ENCODE results near the gene PMPCA. TPM values are rescaled to one million over a fixed set of nuclear protein-coding genes. Genes with fewer than 3 reads are reported as not detected.

PMPCA gene
- total and polyA plus RNA-seq, 2 of the 13 experiments (the other 11 are each of a cell fraction or from before 2014, with no cell fraction given) = 70.2 to 88.4 TPM

- TF ChIP-seq ZNF770 (CRISPR knock-in tag; IDR thresholded peaks at IDR 0.05) = no peak
- TF ChIP-seq ZSCAN12 (CRISPR knock-in tag; IDR thresholded peaks at IDR 0.05) = no peak
- no peak for TF ChIP-seq NFIC (IDR thresholded peaks at IDR 0.05; ENCODE audit: low read length)
- TF ChIP-seq, protein P1, sequence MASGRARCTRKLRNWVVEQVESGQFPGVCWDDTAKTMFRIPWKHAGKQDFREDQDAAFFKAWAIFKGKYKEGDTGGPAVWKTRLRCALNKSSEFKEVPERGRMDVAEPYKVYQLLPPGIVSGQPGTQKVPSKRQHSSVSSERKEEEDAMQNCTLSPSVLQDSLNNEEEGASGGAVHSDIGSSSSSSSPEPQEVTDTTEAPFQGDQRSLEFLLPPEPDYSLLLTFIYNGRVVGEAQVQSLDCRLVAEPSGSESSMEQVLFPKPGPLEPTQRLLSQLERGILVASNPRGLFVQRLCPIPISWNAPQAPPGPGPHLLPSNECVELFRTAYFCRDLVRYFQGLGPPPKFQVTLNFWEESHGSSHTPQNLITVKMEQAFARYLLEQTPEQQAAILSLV (CRISPR knock-in tag; IDR thresholded peaks at IDR 0.05; ENCODE audit: borderline replicate concordance) = no peak
- TF ChIP-seq TCF7 (IDR thresholded peaks at IDR 0.05; ENCODE audit: low read depth) = no peak
- no peak for TF ChIP-seq RARA (CRISPR knock-in tag; IDR thresholded peaks at IDR 0.05)
- TF ChIP-seq, protein P2, sequence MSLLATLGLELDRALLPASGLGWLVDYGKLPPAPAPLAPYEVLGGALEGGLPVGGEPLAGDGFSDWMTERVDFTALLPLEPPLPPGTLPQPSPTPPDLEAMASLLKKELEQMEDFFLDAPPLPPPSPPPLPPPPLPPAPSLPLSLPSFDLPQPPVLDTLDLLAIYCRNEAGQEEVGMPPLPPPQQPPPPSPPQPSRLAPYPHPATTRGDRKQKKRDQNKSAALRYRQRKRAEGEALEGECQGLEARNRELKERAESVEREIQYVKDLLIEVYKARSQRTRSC (CRISPR knock-in tag; IDR thresholded peaks at IDR 0.05; ENCODE audit: low read depth) = no peak
- TF ChIP-seq ZNF639 (CRISPR knock-in tag; conservative IDR thresholded peaks at IDR 0.05) = no peak
- peak; percentile 5; the same call in 1 of the 2 replicates for TF ChIP-seq NRL (CRISPR knock-in tag; IDR thresholded peaks at IDR 0.05; ENCODE audit: borderline replicate concordance)
- no peak for TF ChIP-seq ZNF256 (CRISPR knock-in tag; conservative IDR thresholded peaks at IDR 0.05)
- 0 out of 2 replicates have a peak, but pooled peaks have one; percentile 30 for TF ChIP-seq KDM5B (CRISPR knock-in tag; IDR thresholded peaks at IDR 0.05; ENCODE audit: borderline replicate concordance)
- TF ChIP-seq U2AF2 (IDR thresholded peaks at IDR 0.05; ENCODE audit: low read depth, low read length) = no peak
- no peak for TF ChIP-seq KLF6 (CRISPR knock-in tag; IDR thresholded peaks at IDR 0.05)
- TF ChIP-seq HMGA1 (CRISPR knock-in tag; conservative IDR thresholded peaks at IDR 0.05) = no peak
- no peak for TF ChIP-seq ZNF878 (CRISPR knock-in tag; IDR thresholded peaks at IDR 0.05)
- no peak for TF ChIP-seq TSC22D2 (CRISPR knock-in tag; IDR thresholded peaks at IDR 0.05; ENCODE audit: borderline replicate concordance)
- TF ChIP-seq LCORL (IDR thresholded peaks at IDR 0.05) = no peak
- no peak; the same call in 1 of the 2 replicates for TF ChIP-seq LCORL (CRISPR knock-in tag; IDR thresholded peaks at IDR 0.05)
- TF ChIP-seq, protein P3, sequence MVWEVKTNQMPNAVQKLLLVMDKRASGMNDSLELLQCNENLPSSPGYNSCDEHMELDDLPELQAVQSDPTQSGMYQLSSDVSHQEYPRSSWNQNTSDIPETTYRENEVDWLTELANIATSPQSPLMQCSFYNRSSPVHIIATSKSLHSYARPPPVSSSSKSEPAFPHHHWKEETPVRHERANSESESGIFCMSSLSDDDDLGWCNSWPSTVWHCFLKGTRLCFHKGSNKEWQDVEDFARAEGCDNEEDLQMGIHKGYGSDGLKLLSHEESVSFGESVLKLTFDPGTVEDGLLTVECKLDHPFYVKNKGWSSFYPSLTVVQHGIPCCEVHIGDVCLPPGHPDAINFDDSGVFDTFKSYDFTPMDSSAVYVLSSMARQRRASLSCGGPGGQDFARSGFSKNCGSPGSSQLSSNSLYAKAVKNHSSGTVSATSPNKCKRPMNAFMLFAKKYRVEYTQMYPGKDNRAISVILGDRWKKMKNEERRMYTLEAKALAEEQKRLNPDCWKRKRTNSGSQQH (CRISPR knock-in tag; IDR thresholded peaks at IDR 0.05; ENCODE audit: low read depth) = no peak
- TF ChIP-seq ZSCAN5A (CRISPR knock-in tag; IDR thresholded peaks at IDR 0.05; ENCODE audit: borderline replicate concordance) = no peak
- no peak for TF ChIP-seq MIER2 (CRISPR knock-in tag; IDR thresholded peaks at IDR 0.05)
- 0 out of 2 replicates have a peak, but pooled peaks have one; percentile 38 for TF ChIP-seq ZNF766 (CRISPR knock-in tag; IDR thresholded peaks at IDR 0.05; ENCODE audit: borderline replicate concordance)
Observed at GRCh38 chr9:136373300-136374182, 36.9 kb upstream of the PMPCA start, which contains the start of gene CARD9 (continued).

All from HepG2 (cell line).